NCI-H69 (cell line): ENCODE data around the gene GALNT1.

Experiments
- DNase-seq: peaks from one replicate; lab custom pipeline; 2025; lab: John Stamatoyannopoulos, UW

The GALNT1 gene

DNA sequence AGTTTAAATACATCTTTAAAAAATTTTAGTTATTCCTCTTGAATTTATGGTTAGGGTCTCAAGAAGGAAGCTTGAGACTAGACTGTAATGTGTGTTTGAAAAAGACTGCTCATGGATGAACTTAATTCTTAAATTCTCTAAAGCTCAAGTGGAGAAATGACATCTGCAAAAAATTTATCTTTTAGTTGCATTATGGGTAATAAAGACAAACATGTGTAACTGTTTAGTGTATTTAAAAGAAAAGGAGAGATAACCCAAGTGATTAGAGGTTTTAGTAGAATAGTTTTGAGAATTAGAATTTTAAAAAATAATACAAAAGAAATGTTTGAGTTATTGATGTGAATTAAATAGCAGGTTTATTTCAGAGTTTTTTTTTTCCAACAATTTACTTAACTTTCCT is 36.7 kb downstream of the GALNT1 start:
- DNase-seq, result no peak

DNA sequence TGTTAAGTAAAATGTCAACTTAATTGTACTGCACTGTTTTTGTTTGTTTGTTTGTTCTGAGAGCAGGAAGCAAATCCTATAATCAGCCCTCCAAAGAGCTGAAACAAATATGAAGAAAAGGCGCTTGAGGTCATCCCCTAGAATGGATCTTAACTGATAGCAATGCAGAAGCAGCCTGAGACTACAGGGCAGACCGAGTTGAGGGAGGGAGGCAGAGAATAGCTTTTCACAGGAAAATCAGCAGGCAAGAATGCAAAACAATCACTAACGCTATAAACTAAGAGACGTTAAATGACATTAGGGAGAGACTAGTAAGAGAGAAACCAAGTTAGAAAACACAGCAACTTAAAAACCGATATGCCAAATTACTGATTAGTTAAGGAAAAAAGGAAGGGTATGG is 37.2 kb downstream of the GALNT1 start:
- peak; percentile 30 for DNase-seq

DNA sequence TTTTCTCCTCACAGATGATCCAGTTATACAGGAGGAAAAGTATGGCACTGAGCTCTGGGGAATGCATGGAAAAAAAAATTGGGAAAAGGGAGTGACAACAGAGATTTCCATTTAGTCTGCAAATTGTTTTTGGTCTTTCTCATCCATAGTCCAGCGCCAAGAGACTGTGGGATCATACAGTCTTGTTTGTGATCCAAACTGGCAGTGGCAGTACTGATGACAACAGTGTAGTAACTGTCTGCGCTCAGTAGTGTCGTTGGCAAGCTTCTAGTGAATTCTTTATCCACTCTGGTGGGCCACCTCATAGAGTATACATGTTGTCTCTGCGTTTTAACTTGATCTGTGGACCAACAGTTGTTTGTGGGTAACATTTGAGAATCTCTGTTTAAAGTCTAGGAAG is 37.9 kb downstream of the GALNT1 start:
- DNase-seq, result no peak

DNA sequence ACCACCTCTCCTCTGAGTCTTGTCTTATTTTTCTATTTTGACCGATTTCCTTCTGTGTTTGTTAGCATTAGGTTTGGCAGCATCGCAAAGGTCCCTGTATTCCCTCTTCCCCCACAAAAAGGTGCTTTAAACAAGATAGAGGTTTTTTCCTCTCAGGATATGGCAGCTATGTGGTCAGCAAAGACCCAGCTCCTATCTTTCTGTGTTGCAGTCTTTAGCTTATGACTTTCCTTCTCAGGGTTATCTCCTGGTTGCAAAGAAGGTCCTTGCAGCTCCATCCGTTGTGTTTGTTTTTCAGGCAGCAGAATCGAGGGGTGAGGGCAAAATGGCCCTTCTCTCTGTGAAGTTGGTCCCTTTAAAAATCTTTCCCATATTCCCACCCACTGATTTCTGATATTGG is 38.4 kb downstream of the GALNT1 start:
- no peak for DNase-seq

DNA sequence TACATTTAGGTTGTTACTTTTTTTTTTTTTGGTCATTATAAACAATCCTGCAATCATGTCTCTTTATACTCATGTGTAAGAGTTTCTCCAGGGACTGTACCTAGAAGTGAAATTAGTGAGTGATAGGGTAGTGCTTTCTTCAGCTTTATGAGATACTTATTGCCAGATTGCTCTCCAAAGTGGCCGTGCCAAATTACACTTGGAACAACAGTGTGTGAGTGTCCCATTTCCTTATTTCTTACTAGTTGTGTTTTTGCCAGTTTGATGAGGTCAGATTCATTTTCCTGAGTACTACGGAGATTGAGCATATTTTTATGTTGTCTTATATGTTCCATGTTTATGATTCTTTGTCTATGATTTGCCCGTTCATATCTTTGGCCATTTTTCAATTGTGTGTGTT is 39.2 kb downstream of the GALNT1 start:
- DNase-seq, result peak; percentile 17

DNA sequence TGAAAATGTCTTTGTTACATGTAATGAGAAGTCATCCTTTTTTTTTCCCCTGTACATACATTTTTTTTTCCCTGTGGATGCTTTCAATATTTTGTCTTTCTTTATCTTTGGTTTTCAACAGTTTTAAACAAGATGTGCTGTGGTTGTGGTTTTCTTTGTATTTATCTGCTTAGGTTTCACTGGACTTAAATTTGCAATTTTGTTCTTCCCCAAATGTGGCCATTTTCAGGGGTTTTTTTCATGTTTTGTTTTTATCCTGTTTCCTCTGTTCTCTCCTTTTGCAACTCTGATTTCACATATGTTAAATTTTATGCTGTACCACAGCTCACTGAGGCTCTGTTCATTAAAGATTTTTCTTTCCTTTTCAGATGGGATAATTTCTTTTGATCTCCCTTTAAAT is 41.7 kb downstream of the GALNT1 start:
- DNase-seq, result no peak

DNA sequence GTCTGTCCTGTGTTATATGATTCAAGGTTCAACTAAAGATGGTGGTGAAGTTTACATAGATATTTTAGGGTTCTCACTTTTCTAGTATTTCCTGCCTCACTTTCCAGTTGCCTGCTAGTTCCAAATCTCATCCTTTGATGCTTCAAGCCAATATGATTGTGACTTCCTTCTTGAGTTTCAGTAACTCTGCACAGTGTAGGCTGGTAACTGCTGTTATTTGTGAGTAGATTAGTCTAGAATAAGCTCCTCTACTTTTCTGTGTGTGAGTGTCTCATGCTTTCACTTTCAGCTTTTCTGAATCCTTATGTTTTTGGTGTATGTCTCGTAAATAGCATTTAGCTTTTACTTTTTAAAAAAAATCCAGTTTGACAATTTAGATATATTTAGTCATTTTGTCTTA is 42.6 kb downstream of the GALNT1 start:
- DNase-seq, result no peak

DNA sequence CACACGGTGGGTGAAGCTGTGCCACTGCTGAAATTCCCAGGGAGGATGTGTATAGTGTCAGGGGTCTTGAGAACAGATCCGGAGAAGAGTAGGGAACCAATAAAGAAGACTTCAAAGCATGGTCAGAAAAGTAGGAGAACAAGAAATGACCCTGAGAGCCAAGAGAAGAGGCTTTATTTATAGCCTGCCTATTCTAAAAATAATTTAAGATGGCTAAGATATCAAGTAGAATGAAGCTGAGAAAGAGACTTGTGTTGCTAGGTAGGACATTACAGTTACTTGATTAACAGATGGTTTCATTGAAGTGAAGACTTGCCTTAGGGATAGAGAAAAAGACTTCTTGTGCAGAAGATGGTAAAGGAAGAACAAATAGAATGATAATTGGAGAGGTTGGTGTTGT is 43.7 kb downstream of the GALNT1 start:
- DNase-seq, result no peak

DNA sequence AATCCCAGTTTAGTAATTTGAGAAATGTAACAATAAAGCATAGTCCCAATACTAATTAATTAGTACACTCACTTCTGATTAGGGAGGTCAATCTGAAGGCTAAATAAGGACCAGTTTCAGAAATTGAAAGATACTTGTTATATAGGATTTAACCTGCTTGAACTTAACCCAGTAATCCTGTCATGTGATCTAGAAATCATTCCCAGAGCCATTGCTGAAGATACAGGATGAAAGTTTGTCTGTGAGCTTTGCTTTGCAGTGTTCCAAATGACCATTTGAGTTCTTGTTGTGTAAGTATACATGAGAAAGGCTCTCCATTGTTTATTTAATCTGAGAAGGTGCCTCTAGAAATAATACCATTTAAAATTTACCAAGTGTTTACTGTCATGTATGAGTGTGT is 52.2 kb downstream of the GALNT1 start:
- DNase-seq, result no peak

DNA sequence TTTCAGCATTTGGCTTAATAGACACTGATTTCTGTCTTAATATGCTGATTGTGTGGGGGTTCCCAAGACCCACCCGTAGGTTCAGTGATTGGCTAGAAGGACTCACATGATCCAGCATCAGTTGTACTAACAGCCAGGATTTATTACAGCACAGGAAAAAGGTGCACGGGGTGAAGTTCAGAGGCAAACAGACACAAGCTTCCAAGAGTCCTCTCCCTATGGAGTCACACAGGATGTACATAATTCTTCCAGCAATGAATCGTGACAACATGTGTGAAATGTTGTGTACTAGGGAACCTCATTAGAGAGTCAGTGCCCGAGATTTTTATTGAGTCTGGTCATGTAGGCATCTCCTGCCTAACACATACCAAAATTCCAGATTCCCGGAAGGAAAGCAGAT is 52.8 kb downstream of the GALNT1 start:
- peak; percentile 62 for DNase-seq

DNA sequence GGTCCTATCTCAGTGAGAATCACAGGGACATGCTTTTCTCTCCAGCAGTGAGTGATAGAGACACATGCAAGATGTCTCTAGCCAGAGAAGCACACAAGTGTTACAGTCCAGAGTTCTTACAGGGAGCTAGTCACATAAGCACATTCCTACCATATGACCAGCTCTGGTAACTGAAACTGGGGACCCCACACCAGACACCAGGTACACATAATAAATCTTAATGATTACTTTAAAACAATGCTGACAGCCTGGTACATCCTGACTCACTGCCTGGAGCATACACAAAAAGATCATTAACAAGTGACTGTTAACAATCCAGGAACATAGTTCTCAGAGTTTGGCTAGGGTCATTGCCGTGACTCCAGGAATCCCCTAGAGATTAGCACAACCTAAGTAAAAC is 53.6 kb downstream of the GALNT1 start:
- DNase-seq, result peak; percentile 94

DNA sequence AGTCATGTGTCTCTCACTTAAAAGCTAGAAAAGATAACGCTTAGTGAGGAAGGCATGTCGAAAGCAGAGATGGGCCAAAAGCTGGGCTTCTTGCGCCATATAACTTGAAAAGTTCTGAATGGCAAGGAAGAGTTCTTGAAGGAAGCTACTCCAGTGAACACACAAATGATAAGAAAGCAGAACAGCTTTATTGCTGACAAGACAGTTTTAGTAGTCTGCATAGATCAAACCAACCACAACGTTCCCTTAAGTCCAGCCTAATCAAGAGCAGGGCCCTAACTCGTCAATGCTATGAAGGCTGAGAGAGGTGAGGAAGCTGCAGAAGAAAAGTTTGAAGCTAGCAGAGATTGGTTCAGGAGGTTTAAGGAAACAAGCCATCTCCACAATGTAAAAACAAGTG is 55.7 kb downstream of the GALNT1 start:
- DNase-seq, result no peak

DNA sequence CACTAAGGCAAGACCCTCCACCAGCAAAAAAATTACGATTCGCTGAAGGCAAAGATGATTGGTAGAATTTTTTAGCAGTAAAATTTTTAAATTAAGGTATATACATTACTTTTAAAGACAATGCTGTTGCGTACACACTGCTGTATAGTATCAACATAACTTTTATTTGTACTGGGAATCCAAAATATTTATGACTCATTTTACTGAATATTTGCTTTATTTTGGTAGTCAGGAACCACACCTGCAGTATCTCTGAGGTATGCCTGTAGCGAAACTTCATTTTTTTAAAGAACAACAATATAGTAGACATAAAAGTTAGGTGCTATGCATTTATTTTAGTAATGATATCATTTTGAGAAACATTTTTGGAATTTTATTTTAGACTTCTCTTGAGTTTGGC is 57.8 kb downstream of the GALNT1 start:
- DNase-seq, result no peak

DNA sequence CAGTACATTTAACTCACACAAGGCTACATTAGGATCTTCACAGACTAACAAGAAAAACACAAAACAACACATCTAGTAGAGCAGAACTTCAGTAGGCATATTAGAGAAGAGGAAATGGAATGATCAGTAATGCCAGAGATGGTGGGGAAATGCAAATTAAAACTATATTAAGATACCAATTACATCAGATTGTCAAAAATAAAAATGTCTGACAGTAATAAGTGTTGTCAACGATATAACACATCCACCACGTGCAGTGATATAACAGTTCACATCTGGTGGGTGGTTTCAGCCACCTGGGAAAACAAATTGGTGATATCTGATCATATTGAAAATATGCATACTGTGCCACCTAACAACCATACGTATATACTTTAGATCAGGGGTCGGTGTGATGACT is 59.9 kb downstream of the GALNT1 start:
- no peak for DNase-seq

DNA sequence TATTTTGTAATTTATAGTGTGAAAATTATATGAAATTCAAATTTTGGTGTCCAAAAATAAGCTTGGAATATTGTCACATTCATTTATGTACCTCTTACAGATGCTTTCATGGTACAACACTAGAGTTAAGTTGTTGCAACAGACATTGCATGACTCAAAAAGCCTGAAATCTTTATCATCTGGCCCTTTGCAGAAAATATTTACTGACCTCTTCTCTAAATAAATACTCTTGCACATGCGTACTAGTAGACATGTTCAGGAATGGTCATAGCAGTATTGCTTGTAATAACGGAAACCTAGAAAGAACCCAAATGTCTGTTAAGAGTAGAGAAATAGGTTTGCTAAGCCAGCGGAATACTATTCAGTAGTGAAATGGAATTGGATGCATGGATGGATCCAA is 60.4 kb downstream of the GALNT1 start:
- DNase-seq, result no peak

DNA sequence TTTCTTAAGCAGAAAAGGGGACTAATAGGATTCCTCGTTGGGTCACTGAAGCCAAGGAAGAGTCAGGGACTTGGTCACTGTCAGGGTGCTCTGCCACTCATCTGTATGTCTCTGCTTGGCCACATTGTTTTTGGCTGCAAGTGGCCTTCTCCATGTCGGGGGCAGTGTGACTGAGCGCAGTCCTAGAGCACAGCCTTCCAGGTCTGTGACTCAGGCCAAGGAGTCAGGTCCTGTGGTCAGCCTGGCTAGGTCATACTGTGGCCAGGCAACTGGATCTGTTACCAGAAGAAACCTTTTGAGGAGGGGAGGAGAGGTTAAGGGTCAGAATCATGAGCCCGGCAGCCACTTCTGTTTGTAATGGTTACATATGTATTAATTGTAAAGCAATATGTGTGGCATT is 61.3 kb downstream of the GALNT1 start:
- no peak for DNase-seq

DNA sequence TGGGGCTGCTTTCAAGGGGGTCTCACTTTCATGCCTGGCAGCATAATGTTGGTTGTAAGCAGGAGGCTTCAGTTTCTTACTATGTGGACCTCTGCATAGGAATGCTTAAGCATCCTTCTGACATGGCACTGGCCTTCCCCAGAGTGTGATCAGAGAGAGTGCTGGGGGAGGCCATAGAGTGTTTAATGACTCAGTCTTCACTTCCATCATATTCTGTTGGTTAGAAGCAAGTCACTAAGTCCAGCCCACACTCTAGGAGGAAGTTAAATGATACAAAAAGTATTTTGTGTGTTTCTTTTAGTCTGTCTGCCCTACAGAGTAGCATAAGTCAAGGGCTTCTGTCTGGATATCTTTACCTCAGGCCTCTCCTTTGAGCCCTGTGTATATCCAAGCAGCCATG is 64.9 kb downstream of the GALNT1 start:
- no peak for DNase-seq

DNA sequence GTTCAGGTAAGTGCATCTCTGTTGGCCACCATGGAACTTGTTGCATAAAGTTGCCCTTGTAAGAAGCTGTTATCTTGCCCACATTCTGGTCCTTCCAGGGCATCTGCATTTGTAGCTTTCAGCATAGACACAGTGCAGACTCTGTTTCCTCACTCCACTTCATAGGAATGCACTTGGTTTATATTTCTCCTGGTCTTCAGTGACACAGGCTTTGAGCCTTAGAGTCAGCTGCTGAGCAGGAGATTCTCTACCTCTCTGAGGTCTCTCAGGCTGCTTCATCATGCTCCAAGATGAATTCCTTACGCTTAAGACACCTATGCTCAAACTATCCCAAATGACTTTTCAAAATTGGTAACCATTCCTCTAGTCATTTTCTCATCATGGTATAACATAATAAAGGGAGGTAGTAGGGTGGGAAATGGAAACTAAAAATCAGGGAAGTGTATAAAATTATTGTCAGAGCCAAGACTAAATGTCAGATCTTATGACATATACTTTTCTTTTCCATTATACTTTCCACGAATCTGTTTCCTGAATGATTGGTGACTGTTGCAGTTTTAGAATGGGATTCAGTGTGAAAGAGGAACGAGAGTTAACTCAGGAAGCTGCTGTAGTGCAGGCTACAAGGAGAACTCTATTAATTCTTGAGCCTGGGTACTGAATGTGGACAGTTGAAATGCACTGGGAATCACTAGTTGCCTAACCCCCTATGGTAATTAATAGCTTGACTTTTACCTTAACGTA is 72.0 kb downstream of the GALNT1 start:
- DNase-seq, result peak; percentile 21

DNA sequence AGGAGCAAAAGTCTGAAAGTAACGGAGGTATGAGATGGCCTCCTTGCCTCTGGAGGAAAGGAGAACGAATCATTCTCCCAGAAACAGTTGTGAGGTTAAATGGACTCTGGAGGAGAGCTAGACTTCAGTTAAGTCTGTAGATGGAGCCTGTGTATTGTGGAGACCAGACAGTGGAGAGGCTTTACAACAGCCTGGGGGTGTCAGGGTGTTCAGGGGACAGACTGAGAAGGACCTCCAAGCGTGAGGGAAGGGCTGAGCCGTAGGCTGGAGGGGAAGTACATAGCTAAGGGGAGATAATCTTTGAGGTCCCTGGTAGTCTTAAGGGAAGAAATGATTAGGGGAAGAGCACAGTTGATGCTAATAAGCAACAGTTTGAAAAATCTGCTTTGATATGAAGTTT is 76.6 kb downstream of the GALNT1 start:
- no peak for DNase-seq

DNA sequence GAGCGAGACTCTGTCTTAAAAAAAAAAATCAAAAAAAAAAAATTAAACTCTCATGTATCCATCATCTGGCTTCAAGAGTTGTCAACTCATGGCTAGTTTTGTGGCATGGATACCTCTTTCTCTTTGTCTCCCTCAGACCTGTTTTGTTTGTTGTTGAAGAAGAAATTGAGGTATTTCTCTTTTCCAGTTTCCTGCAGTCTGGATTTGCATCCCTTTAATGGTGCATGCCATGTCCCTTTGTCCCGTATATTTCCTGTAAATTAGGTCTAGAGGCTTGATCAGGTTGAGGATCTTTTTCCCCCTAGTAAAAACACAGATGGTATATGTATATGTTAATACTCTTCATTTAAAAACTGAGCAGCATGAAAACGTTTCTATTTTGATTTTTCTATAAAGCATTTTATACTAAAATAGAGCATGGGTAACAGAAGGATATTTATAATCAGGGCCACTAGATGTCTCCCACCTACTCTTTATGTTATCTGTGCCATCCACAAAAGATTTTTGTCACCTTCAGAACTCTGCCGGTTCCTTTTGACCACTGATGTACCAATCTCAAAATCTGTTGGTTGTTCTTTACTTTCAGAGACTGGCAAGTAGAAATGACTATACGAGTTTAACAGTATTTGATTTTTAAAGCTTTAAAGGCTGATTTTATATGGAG is 80.1 kb downstream of the GALNT1 start:
- peak; percentile 65 for DNase-seq

DNA sequence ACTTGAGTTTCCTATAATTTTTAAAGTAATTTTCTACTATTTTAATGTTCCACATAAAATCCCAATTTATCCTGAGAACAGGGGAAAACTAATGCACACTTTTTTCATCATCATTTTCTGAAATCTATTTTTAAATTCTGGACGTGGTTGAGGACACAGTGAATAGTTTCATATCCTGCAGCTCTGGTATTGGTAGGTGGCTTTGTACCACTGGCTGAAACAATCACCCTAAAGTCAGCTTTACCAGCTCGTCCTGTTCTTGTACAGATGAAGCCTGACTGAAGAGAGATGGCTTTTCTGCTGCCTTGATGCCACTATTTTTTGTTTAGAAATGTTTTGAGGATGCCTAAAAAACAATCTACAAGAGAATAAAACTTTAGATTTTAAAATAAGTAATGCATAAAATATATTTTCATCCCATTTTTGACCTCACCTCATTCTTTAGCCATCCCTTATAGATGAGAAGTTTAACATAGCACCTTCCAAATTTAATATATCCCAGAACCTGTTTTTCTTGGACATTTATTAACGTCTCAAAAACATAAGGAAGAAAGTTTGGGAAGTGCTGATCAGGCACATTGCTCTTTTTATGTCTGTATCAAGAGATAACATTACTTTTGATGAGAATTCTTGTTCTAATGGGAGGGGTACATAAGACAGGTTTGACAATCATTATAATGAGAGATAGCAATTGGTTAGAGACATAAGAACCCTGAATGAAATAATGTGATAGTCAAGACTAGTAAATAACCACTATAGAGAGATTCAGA is 80.9 kb downstream of the GALNT1 start:
- no peak for DNase-seq

DNA sequence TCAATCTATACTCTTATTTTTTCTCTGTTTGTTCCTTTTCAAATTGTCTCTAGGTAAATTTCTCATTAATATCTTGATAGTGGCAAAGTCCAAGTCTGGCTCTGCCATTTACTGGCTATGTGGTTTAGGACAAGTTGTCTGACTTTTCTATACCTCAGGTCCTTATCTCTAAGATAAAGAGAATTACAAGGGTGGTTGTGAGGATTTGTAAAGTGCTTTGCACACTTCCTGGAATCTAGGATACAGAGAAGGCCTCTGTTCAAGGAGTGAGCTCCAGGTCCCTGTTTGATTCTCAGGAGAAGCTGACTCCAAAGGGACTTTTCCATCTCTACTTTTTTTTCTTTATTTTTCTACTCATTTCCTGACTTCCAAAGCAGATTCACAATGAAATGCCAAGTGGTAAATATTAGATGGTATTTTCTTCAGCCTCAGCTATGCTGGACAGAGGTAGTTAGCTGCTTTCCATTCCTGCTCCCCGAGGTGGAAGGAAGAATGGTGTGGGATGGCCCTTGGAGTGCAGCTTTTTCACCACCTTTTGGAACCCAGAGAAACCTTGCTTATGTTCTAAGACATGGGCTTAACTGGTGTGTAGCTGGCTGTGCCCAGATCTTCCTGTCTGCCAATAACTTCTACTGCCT is 90.5 kb downstream of the GALNT1 start:
- DNase-seq, result no peak

DNA sequence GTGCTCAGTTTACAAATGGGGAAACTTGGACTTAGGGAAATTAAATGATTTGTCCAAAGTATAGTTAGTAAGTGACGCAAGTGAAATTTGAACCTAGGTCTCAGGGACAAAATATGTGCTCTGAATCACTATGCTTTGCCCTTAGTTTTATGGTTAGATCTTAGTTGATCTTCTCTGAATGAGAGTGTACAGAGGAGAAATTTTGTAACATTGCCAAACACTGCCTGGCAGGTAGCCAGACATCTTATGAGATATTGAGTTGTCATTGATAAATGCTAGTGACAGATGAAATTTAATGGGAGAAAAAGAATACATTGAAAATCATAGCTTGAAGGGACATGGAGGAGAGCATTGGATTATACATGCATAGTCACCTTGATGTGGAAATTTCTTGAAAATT is 91.4 kb downstream of the GALNT1 start:
- DNase-seq, result peak; percentile 62
